GM12878 (cell line): ENCODE results near the gene GNG3. TPM values are rescaled to one million over a fixed set of nuclear protein-coding genes. Genes with fewer than 3 reads are reported as not detected.

Source experiments
- BHLHE40 ChIP-seq, 2 experiments: fragments of 450-650 bp in 1 of 2; IDR thresholded peaks; 2 replicates each; pipeline ENCODE4 v1.6.1; 2011 to 2017; ENCODE audit warnings: low read depth in 2 of 2, borderline replicate concordance in 1 of 2, improper control_type of control experiment in 1 of 2, low read length in 1 of 2, mild to moderate bottlenecking in 1 of 2
- CBX5 ChIP-seq: sonication (generic); IDR thresholded peaks from 2 replicates; pipeline ENCODE4 v1.6.1; 2016; ENCODE audit warnings: low read depth, moderate library complexity, mild to moderate bottlenecking, inconsistent platforms
- EED ChIP-seq: sonication (generic); IDR thresholded peaks from 2 replicates; pipeline ENCODE4 v1.6.1; 2016; ENCODE audit warnings: antibody characterized with exemption, low read depth
- FOXM1 ChIP-seq: IDR thresholded peaks from 2 replicates; pipeline ENCODE4 v1.6.1; 2012; ENCODE audit warnings: low read depth, mild to moderate bottlenecking, inconsistent platforms, low read length, moderate library complexity
- GABPA ChIP-seq: IDR thresholded peaks from 2 replicates; pipeline ENCODE4 v1.6.1; 2014; ENCODE audit warnings: antibody characterized with exemption, low read depth, mild to moderate bottlenecking, inconsistent platforms
- KLF5 ChIP-seq: fragments of 450-650 bp; IDR thresholded peaks from 2 replicates; pipeline ENCODE4 v1.6.1; 2014; ENCODE audit warnings: mild to moderate bottlenecking; ENCODE audit not compliant: partially characterized antibody
- NFYA ChIP-seq: IDR thresholded peaks from 2 replicates; pipeline ENCODE4 v1.6.1; 2011; ENCODE audit warnings: low read depth, mild to moderate bottlenecking, low read length, improper control_type of control experiment, borderline replicate concordance
- POLR2AphosphoS2 ChIP-seq: IDR thresholded peaks from 2 replicates; pipeline ENCODE4 v1.6.1; 2011; ENCODE audit warnings: low read depth, mild to moderate bottlenecking, low read length, improper control_type of control experiment, moderate library complexity
- POLR2AphosphoS5 ChIP-seq: IDR thresholded peaks from 2 replicates; pipeline ENCODE4 v1.6.1; 2011; ENCODE audit warnings: mild to moderate bottlenecking, low read length, inconsistent platforms
- RB1 ChIP-seq: fragments of 450-650 bp; formaldehyde crosslinking; IDR thresholded peaks from 2 replicates; pipeline ENCODE4 v1.6.1; 2017; ENCODE audit warnings: mild to moderate bottlenecking, borderline replicate concordance
- SIN3A ChIP-seq: IDR thresholded peaks from 2 replicates; pipeline ENCODE4 v1.6.1; 2012; ENCODE audit warnings: low read depth, low read length, improper control_type of control experiment
- SP1 ChIP-seq: IDR thresholded peaks from one replicate; pipeline ENCODE4 v1.6.1; 2011; ENCODE audit warnings: low read depth, low read length
- YY1 ChIP-seq: IDR thresholded peaks from 2 replicates; pipeline ENCODE4 v1.6.1; 2011; ENCODE audit warnings: low read depth, mild to moderate bottlenecking, low read length
- ZNF207 ChIP-seq: fragments of 450-650 bp; IDR thresholded peaks from 2 replicates; pipeline ENCODE4 v1.6.1; 2014; ENCODE audit warnings: antibody characterized with exemption, mild to moderate bottlenecking, borderline replicate concordance
- polyA plus RNA-seq, 11 experiments: library from polyadenylated mRNA; depleted of rRNA in 4 of 11; unstranded in 6 of 11; stranded (reverse) in 5 of 11; fragments of >200 nt; fragmentation: Nextera tagmentation in 4 of 11; fragmentation: Illumina TruSeq in 1 of 11; extraction: Ambion mirVana in 4 of 11; extraction: Trizol in 1 of 11; gene quantifications; 1 replicate in 1 of 11; 2 replicates in 10 of 11; pipeline versions ENCODE4 v1.2.1 to v1.2.3, GENCODE V29; 2011 to 2016; ENCODE audit warnings: inconsistent platforms in 2 of 11, missing spikeins in 2 of 11, low read depth in 1 of 11
- total RNA-seq, 4 experiments: library from RNA; depleted of rRNA in 3 of 4; stranded (reverse); fragments of >200 nt in 3 of 4; fragmentation: Illumina TruSeq in 1 of 4; extraction: Trizol in 1 of 4; gene quantifications; 2 replicates each; pipeline versions ENCODE4 v1.2.1 to v1.2.3, GENCODE V29; 2013 to 2021
- TF ChIP-seq, protein P1 (sequence below): fragments of 450-650 bp; IDR thresholded peaks from 2 replicates; pipeline ENCODE4 v1.6.1; 2017; ENCODE audit warnings: mild to moderate bottlenecking, moderate library complexity
- TF ChIP-seq, protein P2 (sequence below): IDR thresholded peaks from 2 replicates; pipeline ENCODE4 v1.6.1; 2012; ENCODE audit warnings: low read depth, low read length, improper control_type of control experiment
- TF ChIP-seq, protein P3 (sequence below): IDR thresholded peaks from 2 replicates; pipeline ENCODE4 v1.6.1; 2012; ENCODE audit warnings: low read length, inconsistent platforms
- TF ChIP-seq, protein P4 (sequence below): fragments of 450-650 bp; IDR thresholded peaks from 2 replicates; pipeline ENCODE4 v1.6.1; 2017; ENCODE audit warnings: antibody characterized with exemption, mild to moderate bottlenecking, moderate library complexity
- TF ChIP-seq, protein P5 (sequence below): fragments of 450-650 bp; IDR thresholded peaks from 2 replicates; pipeline ENCODE4 v1.6.1; 2017; ENCODE audit warnings: low read depth, mild to moderate bottlenecking, moderate library complexity

GNG3 gene
- total and polyA plus RNA-seq, 10 of the 15 experiments (the other 5 are each of a cell fraction or from before 2014, with no cell fraction given) = 0.27 to 0.83 (median 0.57) TPM; not detected in 5

DNA sequence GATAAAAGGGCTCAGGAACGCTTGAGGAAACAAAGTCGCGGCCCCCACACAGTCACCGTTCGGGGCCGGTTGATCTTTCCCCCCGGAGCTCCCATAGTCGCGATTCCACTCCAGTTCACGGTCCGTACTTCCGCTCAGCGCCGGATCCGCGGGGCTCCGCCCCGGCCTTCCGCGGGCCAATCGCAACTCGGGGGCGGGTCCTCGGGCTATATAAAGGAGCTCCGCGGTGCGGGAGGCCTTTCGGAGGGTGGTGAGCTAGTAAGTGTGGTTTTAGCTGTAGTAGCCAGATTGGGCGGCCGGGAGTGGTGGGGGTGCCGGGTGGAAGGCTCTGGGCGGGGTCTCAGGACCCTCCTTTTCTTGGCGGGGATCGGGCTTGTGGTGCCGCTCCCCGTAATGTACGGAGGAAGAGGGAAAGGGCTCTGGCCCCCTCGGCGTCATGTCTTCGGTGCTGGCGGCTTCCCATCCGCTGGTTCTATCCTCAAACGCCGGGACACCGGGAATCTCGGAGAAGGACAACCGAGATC lies 42.3 kb upstream of the GNG3 start, which contains the start of the genes C11orf98 and CSKMT (continued):
- TF ChIP-seq, protein P1, sequence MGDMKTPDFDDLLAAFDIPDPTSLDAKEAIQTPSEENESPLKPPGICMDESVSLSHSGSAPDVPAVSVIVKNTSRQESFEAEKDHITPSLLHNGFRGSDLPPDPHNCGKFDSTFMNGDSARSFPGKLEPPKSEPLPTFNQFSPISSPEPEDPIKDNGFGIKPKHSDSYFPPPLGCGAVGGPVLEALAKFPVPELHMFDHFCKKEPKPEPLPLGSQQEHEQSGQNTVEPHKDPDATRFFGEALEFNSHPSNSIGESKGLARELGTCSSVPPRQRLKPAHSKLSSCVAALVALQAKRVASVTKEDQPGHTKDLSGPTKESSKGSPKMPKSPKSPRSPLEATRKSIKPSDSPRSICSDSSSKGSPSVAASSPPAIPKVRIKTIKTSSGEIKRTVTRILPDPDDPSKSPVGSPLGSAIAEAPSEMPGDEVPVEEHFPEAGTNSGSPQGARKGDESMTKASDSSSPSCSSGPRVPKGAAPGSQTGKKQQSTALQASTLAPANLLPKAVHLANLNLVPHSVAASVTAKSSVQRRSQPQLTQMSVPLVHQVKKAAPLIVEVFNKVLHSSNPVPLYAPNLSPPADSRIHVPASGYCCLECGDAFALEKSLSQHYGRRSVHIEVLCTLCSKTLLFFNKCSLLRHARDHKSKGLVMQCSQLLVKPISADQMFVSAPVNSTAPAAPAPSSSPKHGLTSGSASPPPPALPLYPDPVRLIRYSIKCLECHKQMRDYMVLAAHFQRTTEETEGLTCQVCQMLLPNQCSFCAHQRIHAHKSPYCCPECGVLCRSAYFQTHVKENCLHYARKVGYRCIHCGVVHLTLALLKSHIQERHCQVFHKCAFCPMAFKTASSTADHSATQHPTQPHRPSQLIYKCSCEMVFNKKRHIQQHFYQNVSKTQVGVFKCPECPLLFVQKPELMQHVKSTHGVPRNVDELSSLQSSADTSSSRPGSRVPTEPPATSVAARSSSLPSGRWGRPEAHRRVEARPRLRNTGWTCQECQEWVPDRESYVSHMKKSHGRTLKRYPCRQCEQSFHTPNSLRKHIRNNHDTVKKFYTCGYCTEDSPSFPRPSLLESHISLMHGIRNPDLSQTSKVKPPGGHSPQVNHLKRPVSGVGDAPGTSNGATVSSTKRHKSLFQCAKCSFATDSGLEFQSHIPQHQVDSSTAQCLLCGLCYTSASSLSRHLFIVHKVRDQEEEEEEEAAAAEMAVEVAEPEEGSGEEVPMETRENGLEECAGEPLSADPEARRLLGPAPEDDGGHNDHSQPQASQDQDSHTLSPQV = no peak
- TF ChIP-seq, protein P2, sequence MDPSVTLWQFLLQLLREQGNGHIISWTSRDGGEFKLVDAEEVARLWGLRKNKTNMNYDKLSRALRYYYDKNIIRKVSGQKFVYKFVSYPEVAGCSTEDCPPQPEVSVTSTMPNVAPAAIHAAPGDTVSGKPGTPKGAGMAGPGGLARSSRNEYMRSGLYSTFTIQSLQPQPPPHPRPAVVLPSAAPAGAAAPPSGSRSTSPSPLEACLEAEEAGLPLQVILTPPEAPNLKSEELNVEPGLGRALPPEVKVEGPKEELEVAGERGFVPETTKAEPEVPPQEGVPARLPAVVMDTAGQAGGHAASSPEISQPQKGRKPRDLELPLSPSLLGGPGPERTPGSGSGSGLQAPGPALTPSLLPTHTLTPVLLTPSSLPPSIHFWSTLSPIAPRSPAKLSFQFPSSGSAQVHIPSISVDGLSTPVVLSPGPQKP = peak; percentile 77
- TF ChIP-seq ZNF207 (peak; percentile 26; the same call in 1 of the 2 replicates), POLR2AphosphoS2 (peak; percentile 100), GABPA (peak; percentile 74), FOXM1 (peak; percentile 48), KLF5 (peak; percentile 50), SIN3A (peak; percentile 84; the same call in 1 of the 2 replicates), EED (0 out of 2 replicates have a peak, but pooled peaks have one; percentile 36), RB1 (no peak), BHLHE40 (IDR thresholded peaks at IDR 0.05; ENCODE audit: borderline replicate concordance in 1 of 2, low read depth in 2 of 2, low read length in 1 of 2) (no peak; a peak in 1 of 4 replicates), POLR2AphosphoS5 (peak; percentile 100), SP1 (peak; percentile 95), CBX5 (peak; percentile 59; the same call in 1 of the 2 replicates), YY1 (peak; percentile 68; the same call in 1 of the 2 replicates), NFYA (no peak)
- TF ChIP-seq, protein P3, sequence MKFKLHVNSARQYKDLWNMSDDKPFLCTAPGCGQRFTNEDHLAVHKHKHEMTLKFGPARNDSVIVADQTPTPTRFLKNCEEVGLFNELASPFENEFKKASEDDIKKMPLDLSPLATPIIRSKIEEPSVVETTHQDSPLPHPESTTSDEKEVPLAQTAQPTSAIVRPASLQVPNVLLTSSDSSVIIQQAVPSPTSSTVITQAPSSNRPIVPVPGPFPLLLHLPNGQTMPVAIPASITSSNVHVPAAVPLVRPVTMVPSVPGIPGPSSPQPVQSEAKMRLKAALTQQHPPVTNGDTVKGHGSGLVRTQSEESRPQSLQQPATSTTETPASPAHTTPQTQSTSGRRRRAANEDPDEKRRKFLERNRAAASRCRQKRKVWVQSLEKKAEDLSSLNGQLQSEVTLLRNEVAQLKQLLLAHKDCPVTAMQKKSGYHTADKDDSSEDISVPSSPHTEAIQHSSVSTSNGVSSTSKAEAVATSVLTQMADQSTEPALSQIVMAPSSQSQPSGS = peak; percentile 46; the same call in 1 of the 2 replicates
- TF ChIP-seq, protein P4, sequence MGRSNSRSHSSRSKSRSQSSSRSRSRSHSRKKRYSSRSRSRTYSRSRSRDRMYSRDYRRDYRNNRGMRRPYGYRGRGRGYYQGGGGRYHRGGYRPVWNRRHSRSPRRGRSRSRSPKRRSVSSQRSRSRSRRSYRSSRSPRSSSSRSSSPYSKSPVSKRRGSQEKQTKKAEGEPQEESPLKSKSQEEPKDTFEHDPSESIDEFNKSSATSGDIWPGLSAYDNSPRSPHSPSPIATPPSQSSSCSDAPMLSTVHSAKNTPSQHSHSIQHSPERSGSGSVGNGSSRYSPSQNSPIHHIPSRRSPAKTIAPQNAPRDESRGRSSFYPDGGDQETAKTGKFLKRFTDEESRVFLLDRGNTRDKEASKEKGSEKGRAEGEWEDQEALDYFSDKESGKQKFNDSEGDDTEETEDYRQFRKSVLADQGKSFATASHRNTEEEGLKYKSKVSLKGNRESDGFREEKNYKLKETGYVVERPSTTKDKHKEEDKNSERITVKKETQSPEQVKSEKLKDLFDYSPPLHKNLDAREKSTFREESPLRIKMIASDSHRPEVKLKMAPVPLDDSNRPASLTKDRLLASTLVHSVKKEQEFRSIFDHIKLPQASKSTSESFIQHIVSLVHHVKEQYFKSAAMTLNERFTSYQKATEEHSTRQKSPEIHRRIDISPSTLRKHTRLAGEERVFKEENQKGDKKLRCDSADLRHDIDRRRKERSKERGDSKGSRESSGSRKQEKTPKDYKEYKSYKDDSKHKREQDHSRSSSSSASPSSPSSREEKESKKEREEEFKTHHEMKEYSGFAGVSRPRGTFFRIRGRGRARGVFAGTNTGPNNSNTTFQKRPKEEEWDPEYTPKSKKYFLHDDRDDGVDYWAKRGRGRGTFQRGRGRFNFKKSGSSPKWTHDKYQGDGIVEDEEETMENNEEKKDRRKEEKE = no peak
- TF ChIP-seq, protein P5, sequence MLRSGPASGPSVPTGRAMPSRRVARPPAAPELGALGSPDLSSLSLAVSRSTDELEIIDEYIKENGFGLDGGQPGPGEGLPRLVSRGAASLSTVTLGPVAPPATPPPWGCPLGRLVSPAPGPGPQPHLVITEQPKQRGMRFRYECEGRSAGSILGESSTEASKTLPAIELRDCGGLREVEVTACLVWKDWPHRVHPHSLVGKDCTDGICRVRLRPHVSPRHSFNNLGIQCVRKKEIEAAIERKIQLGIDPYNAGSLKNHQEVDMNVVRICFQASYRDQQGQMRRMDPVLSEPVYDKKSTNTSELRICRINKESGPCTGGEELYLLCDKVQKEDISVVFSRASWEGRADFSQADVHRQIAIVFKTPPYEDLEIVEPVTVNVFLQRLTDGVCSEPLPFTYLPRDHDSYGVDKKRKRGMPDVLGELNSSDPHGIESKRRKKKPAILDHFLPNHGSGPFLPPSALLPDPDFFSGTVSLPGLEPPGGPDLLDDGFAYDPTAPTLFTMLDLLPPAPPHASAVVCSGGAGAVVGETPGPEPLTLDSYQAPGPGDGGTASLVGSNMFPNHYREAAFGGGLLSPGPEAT = no peak; the same call in 1 of the 2 replicates
